HG03469 (cell line): ENCODE data around the gene CPE.

Experiments used
- ATAC-seq: cut with Tn5 transposase; IDR thresholded peaks from one replicate; pipeline ENCODE4 v1.9.1; 2021; ENCODE audit warnings: mild to moderate bottlenecking, moderate library complexity, moderate number of reproducible peaks; ENCODE audit not compliant: unreplicated experiment

Gene CPE

DNA sequence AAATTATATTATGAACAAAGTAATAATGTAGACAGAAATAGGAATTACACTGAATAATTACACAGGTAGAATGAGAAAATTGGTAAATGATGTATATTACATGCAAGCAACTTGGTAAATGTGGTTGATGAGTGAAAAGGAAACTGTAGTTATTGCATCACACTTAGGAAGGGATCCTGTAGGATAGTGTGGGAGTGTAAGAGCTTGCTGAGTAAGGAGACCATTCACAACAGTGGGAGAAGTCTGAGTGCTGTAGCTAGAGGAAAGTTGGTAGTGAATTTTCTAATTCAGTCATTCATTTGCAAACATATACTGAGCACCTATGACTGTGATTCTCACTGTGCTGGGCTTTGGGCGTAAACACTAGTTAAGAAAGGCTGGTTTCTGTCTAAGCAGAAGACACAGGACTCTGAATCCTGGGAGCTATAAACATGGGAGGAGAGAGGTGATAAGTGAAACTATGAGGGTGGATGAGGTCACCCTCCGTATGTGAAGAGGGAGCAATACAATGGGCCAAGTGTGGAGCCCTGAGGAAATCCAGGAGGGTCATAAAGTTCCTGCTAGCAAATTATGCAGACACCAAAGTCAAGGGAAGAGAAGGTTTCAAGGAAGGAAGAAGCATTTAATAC, 14.2 kb upstream of the CPE start:
- ATAC-seq: no peak

DNA sequence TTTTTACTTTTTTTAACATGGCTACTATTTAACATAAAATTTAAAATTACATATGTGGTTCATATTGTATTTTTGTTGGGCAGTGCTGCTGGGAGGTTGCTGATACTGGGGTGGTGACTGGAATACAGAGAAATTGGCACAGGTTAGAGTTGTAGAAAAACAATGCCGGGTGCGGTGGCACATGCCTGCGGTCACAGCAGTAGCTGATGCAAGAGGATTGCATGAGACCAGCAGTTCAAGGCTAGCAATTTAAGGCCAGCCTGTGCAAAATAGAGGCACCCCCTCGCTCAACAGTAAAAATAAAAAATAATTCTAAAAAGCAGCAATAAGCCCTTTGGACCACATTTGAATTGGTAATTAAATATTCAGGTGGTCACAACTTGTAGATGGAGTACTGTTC, 11.8 kb upstream of the CPE start:
- ATAC-seq: no peak

DNA sequence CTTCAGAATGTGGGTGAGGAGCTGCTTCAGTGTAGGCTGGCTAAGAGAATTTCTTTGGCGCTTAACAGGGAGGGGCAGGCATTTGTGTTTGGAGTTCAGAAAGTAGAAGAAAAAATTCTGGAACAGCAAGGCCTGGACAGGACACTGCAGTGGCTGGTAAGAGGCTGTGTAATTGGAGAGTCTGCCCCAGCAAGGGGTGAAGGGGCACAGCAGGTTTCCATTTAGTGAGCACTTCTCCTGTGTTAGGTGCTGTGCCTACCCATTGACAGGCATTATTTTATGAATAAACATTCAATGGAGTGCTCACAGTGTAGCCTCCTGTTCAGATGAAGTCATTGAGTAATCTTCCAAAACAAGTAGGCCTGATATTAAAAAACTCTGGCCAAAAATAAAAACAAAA, 10.7 kb upstream of the CPE start:
- no peak for ATAC-seq

DNA sequence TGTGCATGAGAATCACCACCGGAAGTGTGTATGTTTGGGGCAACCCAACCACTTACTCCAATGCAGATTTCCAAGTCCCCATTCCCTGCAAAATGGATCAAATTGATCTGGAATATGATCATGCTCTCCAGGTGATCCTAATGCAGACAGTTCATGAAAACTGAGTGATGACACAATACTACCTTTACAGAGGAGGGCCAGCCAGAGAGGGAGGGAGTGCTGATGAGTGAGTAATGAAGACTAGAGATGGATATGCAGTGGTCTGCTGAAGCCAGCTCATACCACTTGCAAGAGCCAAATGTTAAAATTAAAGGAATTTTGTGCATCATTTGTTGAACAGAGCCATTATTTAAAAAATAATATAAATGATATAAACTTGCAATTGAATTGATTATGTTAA, 10.2 kb upstream of the CPE start:
- no peak for ATAC-seq

DNA sequence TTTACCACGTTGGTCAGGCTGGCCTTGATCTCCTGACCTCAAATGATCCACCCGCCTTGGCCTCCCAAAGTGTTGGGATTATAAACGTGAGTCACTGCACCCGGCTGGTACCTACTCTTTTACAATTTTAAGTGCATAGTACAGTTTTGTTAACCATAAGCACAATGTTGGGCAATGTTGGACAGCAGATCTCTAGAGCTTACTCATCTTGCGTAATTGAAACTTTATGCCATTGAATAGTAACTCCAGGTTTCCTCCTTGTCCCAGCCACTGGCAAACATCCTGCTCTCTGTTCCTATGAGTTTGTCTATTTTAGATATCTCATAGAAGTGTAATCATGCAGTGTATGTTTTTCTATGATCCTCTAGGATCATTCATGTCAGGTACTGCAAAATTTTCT, 9.3 kb upstream of the CPE start:
- ATAC-seq: no peak

DNA sequence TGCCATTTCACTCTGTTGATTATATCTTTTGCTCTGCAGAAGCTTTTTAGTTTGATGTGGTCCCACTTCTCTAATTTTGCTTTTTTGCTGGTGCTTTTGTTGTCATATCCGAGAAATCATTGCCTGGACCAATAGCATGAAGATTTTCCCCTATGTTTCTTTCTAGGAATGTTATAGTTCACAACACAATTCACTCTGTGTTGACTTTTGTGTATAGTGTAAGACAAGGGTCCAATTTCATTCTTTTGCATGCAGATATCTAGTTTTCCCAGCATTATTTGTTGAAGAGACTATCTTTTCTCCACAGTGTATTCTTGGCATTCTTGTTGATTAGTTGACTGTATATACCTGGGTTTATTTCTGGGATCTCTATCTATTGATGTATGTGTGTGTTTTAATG, 8.3 kb upstream of the CPE start:
- ATAC-seq: no peak

DNA sequence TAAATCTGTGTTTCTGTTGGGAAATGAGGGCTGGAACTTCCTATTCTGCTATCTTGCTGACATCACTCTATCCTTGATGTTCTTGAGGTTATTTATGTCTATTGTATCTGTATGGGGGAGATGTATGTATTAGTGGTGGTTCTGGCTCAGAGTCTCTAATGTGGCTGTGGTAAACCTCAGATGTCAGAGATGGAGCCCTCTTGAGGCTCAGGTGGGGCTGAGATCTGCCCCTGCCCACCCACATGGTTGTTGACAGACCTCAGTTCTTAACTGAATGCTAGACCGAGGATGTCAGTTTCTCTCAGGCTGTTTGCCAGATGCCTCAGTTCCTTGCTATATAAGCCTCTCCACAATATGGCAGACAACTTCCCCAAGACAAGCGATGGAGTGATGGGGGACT, 3.3 kb upstream of the CPE start:
- no peak for ATAC-seq

DNA sequence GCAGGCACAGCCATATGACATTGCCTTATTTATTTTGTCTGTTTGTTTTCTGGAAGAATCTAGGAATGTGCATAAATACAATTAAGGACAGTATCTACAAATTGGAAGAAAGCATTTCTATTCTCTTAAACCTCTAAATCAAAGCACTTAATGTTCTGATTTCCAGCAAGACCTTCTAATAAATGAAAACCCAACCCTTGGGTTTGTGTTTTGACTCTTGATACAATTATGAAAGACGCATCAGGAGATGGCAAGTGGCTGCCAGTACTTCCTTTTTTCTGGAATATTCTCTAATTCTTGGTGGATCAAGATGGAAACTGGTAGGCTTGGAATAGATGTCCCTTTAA, 437 bp upstream of the CPE start:
- no peak for ATAC-seq

DNA sequence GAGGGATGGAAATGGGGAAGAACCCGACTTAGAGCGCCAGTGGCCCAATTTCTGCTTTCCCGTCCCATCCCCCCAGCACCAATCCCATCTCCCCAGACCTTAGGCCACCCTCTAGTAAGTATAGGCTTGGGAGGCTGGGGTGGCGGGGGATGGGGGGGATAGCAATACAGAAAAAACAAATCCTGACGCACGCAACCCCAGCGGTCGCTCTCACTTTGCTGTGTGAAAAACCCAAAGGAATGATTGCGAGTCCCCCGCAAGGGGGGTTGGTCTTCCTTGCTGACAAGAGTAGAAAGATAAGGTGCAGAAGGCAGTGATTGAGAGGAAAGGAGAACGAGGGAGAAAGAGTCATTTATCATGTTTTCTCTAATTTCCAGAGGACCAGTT, 863 bp downstream of the CPE start:
- ATAC-seq: no peak

DNA sequence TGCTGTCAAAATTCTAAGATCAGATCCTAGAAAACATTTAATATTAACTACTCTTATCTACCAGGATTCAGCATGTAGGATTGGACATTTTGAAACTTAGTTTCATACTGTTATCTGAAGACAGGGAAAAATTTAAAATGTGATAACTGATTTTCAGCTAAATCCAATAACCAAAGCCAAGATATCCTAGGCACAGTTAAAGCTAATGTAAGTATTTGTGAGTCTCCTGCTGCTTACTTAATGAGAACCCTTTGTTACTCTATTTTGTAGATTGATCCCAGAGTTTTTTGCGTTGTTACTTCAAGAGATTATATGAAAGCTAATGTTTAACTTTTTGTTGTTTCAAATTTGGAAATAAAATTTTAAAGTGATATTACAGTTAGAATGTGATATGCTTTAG, 2.0 kb downstream of the CPE start:
- ATAC-seq: no peak

DNA sequence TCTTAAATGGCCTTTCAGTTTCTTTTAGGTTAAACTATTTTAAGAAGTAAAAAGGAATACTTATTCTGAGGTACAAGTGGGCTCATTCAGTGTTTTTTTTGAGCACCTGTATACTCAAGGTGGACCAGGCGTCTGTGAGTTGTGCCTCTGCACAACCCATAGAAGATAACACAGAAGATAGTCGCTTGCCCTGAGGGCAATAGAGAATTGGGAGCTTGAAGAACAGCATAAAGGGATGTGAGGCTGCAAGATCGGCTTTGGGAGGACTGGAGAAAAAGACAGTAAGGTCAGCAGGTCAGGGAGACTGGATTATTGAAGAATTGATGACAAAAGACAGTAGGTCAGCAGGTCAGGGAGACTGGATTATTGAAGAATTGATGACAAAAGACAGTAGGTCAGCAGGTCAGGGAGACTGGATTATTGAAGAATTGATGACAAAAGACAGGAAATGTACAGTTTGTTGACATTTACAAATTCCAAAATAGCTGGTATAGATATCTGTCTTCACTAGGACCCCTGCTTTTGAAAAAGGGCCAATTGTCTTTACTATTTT, 3.1 kb downstream of the CPE start:
- no peak for ATAC-seq

DNA sequence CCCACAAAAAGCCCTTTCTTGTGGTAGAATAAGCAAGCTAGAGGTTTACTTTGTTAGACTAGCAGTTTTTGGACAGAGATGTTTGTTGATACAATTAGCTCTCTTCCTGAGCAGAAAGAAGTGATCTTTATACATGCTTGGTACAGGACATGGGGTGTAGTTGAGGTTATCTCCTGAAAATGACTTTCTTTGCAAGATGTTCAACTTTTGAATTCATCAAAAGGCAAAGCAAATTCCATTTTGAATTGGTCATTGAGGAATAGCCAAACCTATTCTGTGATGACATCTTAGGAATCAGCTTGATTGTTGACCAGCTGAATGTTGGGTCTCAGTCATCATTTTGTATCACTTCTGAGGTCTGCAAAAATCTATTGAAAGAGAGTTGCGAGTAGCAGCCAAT, 3.8 kb downstream of the CPE start:
- no peak for ATAC-seq

DNA sequence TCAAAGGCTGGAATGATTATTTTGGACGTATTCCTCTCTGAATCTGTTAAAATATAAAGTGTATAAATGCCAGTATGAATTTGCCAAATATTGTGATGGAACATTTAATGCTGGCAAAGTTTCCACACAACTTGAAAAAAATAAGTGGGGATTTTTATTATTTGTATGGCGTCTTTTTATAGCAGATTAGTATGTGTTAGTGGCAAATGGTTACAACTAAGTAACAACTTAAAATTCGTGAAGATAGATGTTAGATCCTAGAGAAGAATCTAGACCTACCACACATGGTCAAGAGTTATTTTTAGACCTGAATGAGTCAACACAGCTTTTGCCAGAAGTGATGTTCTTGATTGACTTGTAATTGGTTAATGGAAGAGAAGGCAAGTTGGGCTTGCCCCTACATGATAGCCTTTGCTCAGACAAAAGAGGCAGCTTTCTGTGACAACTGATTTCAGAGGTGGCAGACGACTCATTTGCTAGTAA, 4.8 kb downstream of the CPE start:
- ATAC-seq: no peak

DNA sequence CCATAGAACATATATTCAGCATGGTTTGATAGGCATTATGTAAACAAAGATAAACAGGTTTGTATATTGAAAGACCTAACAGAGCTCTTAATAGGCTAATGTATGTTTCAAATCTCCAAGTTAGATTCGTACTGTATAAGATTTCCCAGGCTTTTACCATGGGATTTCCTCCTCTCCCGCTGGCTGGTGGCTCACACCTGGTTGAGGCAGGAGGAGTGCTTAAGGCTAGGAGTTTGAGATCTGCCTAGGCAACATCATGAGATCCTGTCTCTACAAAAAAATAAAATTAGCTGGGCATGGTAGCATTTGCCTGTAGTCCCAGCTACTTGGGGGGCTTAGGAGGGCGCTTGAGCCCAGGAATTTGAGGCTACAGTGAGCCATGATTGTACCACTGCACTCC, 5.4 kb downstream of the CPE start:
- ATAC-seq: no peak

DNA sequence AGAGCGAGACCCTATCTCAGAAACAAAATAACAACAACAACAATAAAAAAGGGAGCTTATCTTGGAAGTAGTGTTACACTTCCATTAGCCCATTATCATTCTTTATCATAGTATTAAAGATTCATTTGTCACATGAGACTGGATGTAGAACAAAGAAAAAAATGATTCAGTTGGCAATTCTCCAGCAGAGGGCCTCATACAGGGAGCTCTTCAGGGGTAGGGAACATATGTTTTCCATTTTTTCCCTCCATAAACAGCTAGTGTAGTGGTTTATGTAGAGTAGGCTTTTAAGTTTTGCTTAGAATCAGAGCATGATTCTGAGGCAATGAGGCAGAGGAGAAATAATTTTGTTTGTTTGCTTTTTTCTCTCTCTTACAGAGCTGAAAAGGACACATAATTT, 5.8 kb downstream of the CPE start:
- no peak for ATAC-seq

DNA sequence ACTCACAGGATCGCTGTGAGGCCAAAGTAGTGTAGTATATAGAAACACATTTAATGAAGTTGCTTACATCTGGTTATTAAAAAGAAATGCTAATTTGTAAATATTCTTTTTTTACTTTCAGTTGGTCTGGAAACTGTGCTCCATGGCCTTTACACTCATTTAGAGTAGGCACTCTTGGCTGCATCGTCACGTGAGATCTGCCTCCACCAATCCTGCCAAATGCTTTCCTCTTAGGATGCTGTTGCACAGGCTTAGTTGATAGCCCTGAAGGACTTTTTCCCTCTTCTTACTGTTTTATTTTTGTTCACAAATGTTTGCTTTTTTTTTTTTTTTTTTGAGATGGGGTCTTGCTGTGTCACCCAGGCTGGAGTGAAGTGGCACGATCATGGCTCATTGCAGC, 6.3 kb downstream of the CPE start:
- no peak for ATAC-seq

DNA sequence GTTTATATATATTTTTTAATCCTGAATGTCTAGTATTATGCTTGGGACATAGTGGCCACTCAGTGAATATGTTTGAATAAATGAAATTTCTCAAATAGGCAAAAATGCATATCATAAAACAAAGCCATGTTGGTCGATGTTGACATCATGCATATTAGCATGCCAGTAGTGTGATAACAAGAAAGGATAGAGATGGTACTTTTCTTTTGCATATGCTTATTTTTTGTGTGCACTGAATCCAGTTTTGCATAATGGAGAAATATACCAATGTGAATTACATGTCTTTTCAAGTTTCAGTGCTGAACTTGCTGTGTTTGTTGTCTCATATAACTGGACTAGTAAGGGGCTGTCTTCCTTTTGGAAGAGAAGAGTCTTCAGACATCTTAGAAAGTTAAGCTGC, 7.5 kb downstream of the CPE start:
- ATAC-seq: no peak

DNA sequence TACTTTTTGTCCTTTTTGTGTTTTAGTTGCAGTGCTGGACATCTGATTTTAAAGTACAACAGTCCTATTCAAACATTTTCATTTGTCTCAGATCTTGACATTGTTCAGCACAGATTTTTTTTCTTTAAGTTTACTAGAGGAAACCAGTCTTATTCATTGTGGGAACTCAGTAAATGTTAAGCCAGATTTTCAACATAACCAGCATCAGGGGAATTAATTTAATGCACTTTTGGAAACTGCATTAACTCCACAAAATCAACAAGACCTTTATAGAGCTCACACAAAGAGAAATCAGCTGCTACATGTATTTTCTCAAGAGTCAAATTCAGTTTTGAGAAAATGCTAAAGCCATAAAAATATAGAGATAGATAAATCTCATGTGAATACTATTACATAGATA, 9.9 kb downstream of the CPE start:
- ATAC-seq: no peak

DNA sequence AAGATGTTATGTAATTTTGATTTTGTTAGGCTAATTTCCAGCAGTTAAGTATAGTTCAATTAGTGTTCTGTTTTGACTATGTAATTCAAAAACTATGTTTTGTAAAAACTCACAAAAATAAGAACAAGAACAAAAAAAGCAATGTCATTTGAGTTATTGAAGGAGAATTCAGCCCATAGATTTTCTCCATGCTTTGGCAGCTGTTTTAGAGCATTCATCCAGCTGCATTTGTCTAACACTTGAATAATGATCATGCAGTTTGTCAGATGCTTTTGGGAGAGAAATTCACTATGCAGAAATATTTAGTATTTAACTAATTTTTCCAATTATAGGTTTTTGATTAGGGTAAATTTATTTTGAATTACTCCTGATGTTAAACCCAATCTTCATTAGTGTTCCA, 14.2 kb downstream of the CPE start:
- no peak for ATAC-seq

DNA sequence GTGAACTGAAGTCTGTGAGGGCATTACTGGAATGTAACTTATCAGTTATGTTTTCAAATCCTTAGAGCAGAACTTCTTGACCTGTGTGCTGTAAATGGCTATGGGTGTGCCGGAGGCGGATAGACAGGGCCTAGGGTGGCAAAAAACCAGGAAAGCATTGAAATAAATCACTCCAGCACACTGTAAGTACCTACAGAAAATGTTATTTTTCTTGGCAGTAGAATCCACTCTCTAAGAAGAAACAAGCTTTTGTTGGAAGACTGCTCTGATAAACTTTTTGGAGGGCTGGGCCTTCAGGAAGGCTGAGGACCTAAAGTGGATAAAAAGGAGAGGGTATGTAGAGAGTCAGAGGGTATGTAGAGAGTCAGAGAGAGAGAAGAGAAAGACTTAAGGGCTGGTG, 14.9 kb downstream of the CPE start:
- ATAC-seq: no peak

DNA sequence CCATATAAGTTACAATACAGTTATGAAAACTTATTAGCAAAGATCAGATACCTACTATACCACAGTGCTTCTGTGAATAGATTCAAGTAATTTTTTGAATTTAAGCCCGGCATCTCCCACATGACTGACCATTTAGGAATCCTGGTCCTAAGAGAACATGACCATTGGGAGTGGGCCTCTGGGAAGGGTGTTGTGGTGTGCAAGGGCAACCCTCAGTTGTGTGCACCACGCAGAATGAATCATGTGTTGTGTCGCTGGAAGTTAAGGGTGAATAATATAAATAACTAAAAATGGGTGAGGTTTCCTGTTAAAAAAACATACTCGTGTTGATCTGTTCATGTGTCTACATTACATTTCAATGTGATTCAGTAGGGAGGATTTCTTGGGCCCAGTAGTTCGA, 15.5 kb downstream of the CPE start:
- no peak for ATAC-seq

DNA sequence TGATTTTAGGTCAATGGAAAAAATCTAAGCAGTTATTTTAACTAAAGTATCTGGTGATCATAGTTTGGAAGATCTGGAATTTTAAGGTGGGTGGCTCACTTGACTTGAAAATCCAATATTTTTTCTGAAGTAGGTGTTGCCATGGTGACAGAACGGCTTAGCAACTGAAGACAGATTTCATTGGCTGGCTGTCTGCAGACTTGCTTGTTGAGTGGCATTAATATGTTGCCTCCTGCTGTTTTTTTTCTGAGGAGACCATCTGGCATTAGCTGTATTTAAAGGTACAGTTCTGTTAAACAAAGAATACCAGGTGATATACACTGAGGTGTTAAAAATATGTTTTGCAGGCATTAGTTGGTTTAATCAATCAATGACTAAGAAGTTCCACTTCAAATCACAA, 19.8 kb downstream of the CPE start:
- ATAC-seq: no peak

DNA sequence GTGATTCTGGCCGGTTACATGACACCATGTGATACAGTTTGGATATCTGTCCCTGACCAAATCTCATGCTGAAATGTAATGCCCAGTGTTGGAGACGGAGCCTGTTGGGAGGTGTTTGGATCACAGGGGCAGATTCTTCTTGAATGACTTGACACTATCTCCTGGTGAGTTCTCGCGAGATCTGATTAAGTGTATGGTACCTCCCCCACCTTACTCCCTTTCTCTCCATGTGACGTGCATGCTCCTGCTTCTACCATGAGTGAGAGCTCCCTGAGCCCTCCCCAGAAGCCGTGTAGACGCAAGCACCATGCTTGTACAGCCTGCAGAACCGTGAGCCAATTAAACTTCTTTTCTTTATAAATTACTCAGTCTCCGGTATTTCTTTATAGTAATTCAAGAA, 23.6 kb downstream of the CPE start:
- no peak for ATAC-seq
